ENCODE results near the gene GOLGA7B. TPM values are rescaled to one million over a fixed set of nuclear protein-coding genes. Genes with fewer than 3 reads are reported as not detected.
A peak's percentile ranks its signal among the peaks of the same experiment; 100 is the strongest.

The GOLGA7B gene
- total RNA-seq, 1 experiment from 2014 or later: 1.5 TPM

DNA sequence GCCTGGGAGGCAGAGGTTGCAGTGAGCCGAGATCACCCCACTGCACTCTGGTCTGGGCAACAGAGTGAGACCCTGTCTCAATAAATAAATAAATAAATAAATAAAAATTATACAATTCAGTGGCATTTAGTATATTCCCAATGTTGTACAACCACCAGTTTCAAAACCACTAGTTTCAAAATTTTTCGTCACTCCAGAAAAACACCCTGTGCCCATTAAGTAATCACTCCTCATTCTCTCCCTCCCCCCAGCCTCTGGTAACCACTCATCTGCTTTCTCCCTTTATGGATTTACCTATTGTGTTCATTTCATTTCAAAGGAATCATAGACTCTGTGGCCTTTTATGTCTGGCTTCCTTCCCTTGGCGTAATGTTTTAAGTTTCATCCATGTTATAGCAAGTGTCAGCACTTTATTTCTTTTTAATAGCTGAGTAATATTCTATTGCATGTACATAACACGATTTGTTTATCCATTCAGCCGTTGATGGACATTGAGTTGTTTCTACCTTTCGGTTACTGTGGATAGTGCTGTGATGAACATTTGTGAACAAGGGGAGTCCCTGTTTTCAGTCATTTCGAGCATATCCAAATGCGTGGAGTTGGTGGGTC is 29.4 kb upstream of the GOLGA7B start:
- intact Hi-C loops (cut with micrococcal nuclease; ENCODE audit: unreplicated experiment): no loop called here
- ChIA-PET CTCF (no interaction called here), POLR2A (no interaction called here)
- BruUV-seq (replicated peaks): no TSS peak
- Histone ChIP-seq H3K27ac (ENCODE audit: low read length) (no peak overlapping the region), H3K27me3 (ENCODE audit: control insufficient read depth, insufficient read depth, low read length) (no peaks in the 10 kb centered on the region), H3K4me1 (ENCODE audit: control insufficient read depth, insufficient read depth, low read length) (peaks cover 7% of the 10 kb centered on the region), H3K36me3 (ENCODE audit: control insufficient read depth, insufficient read depth, low read length) (no peaks in the 10 kb centered on the region), H3K4me3 (ENCODE audit: low read depth in 2 of 2, low read length in 2 of 2) (no peak overlapping the region), H3K9me3 (ENCODE audit: control insufficient read depth, insufficient read depth, low read depth, low read length) (no peaks in the 10 kb centered on the region)
- in situ Hi-C loops (cut with HindIII; ENCODE audit: low pct_unique_long_range_greater_than_20kb, low sequenced_read_pairs): no loop called here
- ATAC-seq: no peak
- TF ChIP-seq, protein P1, sequence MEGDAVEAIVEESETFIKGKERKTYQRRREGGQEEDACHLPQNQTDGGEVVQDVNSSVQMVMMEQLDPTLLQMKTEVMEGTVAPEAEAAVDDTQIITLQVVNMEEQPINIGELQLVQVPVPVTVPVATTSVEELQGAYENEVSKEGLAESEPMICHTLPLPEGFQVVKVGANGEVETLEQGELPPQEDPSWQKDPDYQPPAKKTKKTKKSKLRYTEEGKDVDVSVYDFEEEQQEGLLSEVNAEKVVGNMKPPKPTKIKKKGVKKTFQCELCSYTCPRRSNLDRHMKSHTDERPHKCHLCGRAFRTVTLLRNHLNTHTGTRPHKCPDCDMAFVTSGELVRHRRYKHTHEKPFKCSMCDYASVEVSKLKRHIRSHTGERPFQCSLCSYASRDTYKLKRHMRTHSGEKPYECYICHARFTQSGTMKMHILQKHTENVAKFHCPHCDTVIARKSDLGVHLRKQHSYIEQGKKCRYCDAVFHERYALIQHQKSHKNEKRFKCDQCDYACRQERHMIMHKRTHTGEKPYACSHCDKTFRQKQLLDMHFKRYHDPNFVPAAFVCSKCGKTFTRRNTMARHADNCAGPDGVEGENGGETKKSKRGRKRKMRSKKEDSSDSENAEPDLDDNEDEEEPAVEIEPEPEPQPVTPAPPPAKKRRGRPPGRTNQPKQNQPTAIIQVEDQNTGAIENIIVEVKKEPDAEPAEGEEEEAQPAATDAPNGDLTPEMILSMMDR (IDR thresholded peaks at IDR 0.05): no peak
- TF ChIP-seq REST (IDR thresholded peaks at IDR 0.05; ENCODE audit: insufficient read depth in 1 of 2, low read depth in 2 of 2, low read length in 1 of 2) (no peak), SIN3A (IDR thresholded peaks at IDR 0.05; ENCODE audit: borderline replicate concordance, insufficient read depth, low read depth, low read length) (no peak), TCF7L2 (IDR thresholded peaks at IDR 0.05; ENCODE audit: low read depth, low read length) (no peak)
- no peak for DNase-seq (ENCODE audit: low read depth, low spot score)

- peak; percentile 47 for ATAC-seq
- in situ Hi-C loops (cut with HindIII; ENCODE audit: low pct_unique_long_range_greater_than_20kb, low sequenced_read_pairs) (no loop called here), intact Hi-C loops (cut with micrococcal nuclease; ENCODE audit: unreplicated experiment) (no loop called here)
- BruUV-seq (replicated peaks): no TSS peak
- CTCF ChIA-PET: no interaction called here
- peaks cover 7% of the 10 kb centered on the region for H3K4me1 ChIP-seq (ENCODE audit: control insufficient read depth, insufficient read depth, low read length)
- TF ChIP-seq REST (IDR thresholded peaks at IDR 0.05; ENCODE audit: insufficient read depth in 1 of 2, low read depth in 2 of 2, low read length in 1 of 2) (no peak), SIN3A (IDR thresholded peaks at IDR 0.05; ENCODE audit: borderline replicate concordance, insufficient read depth, low read depth, low read length) (no peak), POLR2AphosphoS5 (IDR thresholded peaks at IDR 0.05; ENCODE audit: low read depth, low read length) (no peak), TCF7L2 (IDR thresholded peaks at IDR 0.05; ENCODE audit: low read depth, low read length) (no peak)
- TF ChIP-seq, protein P1 (IDR thresholded peaks at IDR 0.05): no peak
- H3K9me3 ChIP-seq (ENCODE audit: control insufficient read depth, insufficient read depth, low read depth, low read length): no peaks in the 10 kb centered on the region
- no peaks in the 10 kb centered on the region for H3K27me3 ChIP-seq (ENCODE audit: control insufficient read depth, insufficient read depth, low read length)
- POLR2A ChIA-PET: no interaction called here
- no peak overlapping the region for H3K27ac ChIP-seq (ENCODE audit: low read length)
- no peaks in the 10 kb centered on the region for H3K36me3 ChIP-seq (ENCODE audit: control insufficient read depth, insufficient read depth, low read length)
- no peak overlapping the region for H3K4me3 ChIP-seq (ENCODE audit: low read depth in 2 of 2, low read length in 2 of 2)
- no peak for DNase-seq (ENCODE audit: low read depth, low spot score)
These were observed 28.2 kb upstream of the GOLGA7B start for GRCh38 chr10:97821308-97822038.
